NCI-H1048 (cell line): ENCODE results near the gene HDAC7.

Source experiments
- DNase-seq: peaks from one replicate; lab custom pipeline; 2025; lab: John Stamatoyannopoulos, UW

Gene HDAC7

DNA sequence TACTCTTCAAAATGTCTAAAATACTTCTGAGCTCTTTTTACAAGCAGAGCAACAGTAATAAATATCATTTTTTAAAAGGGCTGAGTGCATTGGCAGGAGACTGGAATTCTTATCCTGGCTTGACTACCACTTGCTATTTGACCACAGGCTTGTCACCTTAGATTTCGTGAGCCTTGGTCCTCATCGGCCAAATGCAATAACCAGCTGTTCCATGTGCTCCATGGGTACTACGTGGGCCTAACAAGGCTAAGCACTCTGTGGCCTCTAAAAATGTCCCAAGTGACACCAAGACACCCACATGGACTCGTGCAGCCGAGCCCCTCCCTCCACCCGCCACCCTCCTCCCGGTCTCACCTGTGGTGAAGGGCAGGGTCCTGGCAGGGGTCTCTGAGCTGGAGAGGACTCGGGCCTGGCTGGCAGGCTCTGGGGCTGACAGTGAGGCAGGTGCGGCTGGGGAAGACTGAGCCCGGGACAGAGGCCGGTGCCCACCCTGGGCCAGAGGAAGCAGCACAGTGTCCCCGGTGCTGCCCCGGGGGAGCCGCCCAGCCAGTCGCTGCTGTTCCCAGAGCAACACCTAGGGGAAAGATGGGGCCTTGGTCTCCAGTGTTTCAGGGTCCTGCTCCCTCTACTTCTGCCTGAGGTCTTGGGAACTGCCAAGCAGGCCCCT lies 26.6 kb downstream of the HDAC7 start:
- no peak for DNase-seq

GRCh38 chr12:47791874-47792273 lies 27.8 kb downstream of the HDAC7 start:
- DNase-seq, result no peak

DNA sequence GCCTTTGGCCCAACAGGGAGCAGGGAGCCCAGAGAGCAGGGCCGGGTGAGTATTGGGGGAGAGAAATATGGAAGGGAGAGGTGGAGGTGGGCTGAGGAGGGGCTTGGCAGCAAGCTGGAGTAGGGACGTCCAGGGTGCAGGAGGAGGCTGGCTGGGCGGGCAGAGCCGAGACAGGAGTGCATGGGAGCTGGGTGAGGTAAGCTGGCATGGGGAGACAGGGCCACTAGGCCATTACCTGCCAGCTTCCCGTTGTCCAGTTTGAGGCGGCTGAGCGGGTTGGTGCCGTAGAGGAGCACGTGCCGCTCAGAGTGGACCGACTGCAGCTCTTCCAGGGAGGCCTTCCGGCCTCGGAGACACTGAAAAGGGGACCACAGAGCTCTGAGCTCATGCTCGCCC lies 28.4 kb downstream of the HDAC7 start:
- DNase-seq, result no peak

- no peak for DNase-seq
Measured at GRCh38 chr12:47790676-47791350, 28.9 kb downstream of the HDAC7 start.

GRCh38 chr12:47789712-47790489 lies 29.8 kb downstream of the HDAC7 start:
- no peak for DNase-seq

DNA sequence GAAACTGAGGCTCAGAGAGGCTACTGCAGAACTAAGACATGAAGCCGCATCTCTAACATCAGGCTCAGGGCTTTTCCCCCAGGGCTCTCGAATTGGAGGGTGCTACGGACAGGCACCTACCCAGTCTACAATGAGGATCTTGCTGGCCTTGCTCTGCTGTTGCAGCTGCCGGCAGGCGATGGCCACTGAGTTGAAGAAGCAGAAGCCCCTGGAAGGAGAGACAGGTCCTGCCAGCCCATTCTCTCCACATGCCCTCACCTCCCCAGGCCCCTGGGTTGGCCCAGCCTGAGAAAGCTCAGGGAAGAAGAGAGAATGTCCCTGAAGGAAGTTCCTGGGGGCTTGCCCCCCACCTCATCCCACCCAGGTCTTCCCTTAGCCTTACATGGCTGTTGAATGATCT lies 30.6 kb downstream of the HDAC7 start:
- DNase-seq, result no peak

- no peak for DNase-seq
Measured at GRCh38 chr12:47787596-47788319, 31.9 kb downstream of the HDAC7 start.

DNA sequence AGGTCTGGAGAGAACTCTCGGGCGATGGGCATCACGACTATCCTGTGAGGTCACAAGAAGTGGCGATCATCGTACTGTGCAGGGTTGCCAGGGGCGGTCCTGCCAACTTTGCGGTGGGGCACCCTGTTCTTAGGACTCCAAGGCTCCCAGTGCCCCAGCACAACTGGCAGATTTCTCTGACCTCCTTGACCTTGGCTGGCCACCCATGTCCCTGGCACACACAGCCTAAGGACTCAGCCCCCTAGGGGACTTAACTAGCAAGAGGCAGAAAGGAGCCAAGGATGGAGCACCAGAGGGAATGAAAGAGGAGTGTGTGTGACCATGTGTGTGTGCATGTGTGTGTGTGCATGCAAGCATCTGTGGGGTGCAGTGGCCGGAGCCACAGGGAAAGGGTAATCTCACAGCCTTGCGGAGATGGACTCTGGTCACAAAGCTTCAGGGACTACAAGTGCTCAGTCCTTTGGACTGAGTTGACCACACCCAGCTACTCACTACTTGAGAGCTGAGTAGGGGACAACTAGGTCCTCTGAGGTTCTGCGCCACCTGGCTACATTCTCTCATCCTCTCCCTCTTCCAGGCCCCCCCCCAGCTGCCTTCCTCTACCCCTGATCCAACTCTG lies 32.9 kb downstream of the HDAC7 start:
- DNase-seq, result no peak

GRCh38 chr12:47785887-47786661 lies 33.6 kb downstream of the HDAC7 start:
- DNase-seq, result no peak

- no peak for DNase-seq
Measured at GRCh38 chr12:47785036-47785886, 34.4 kb downstream of the HDAC7 start.

DNA sequence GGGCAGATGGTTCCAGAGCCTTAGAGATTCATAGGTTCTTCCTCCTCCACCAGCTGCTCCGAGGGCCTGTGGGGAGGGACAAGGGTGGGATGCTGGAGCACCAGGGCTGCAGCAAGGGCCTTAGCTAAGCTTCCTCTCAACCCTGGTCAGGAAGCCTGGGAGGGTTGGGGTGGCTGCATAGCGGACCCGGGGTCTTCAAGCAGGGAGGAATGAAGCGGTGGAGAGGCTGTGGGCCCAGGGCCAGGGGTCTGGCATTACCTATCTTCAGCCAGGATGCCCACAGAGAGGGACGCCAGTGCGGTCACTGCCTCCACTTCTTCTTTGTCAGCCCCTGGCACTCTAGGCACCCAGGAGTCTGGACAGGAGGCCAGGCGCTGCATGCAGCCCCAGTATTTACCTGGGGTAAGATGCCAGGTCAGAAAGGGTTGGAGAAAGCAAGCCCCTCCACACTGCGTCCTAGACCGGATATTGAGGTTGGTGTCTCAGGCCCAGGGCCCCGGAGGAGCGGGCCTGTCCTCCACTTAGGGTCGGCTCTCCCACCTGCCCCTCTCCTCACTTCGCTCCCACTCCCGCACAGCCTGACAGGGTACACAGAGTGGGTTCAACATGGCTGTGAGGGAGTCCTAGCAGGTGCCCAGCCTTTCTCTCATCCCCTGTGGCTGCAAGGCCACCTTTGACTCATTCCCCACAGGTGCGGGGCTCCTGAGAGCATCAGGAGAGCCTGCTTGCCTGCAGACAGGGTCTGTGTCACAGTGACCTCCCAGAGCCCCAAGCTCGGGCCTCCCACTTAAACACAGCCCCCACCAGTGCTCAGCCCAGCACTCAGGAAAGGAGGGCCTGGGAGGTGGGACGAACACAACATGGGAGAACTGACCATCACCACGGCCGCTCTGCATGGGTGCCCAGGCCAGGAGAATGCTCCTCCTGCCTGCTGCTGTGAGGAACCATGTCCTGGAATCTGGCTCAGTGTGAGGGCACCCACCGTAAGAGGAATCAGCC lies 35.6 kb downstream of the HDAC7 start:
- DNase-seq, result no peak

DNA sequence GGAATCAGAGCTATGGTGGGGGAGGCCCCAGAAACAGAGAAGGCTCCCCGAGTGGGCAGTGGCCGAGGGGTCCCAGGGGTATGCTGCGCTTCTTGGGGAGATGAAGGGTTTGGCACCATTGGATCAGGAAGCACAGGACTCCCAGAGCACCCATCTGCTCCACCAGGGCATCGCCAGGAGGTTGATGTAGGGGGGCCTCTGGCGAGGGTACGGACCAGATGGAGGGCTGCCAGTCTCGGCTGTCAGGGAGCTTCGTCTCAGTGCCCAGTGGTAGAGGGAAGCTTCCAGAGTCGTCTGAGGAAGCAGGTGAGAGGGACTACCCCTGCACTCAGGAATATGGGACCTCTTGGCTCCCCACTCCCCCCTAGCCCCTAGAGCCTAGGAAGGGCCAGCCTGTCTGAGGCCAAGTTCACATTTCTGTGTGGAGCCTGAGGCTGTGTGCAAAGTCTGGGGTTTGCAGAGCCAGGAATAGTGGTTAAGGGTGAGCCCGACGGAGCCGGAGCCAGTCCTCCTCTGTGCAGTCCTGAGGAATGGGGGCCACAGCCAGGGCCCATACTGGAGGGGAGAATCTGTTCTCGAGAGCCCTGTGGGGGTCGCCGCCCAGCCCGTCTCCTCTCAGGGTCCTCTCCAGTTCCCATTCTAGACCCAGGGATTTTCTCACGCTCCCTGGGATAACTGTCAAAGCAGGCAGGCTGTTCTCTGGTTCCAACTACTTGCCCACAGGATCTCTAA lies 36.5 kb downstream of the HDAC7 start:
- DNase-seq, result no peak

- no peak for DNase-seq
Measured at GRCh38 chr12:47782372-47782770, 37.3 kb downstream of the HDAC7 start.

DNA sequence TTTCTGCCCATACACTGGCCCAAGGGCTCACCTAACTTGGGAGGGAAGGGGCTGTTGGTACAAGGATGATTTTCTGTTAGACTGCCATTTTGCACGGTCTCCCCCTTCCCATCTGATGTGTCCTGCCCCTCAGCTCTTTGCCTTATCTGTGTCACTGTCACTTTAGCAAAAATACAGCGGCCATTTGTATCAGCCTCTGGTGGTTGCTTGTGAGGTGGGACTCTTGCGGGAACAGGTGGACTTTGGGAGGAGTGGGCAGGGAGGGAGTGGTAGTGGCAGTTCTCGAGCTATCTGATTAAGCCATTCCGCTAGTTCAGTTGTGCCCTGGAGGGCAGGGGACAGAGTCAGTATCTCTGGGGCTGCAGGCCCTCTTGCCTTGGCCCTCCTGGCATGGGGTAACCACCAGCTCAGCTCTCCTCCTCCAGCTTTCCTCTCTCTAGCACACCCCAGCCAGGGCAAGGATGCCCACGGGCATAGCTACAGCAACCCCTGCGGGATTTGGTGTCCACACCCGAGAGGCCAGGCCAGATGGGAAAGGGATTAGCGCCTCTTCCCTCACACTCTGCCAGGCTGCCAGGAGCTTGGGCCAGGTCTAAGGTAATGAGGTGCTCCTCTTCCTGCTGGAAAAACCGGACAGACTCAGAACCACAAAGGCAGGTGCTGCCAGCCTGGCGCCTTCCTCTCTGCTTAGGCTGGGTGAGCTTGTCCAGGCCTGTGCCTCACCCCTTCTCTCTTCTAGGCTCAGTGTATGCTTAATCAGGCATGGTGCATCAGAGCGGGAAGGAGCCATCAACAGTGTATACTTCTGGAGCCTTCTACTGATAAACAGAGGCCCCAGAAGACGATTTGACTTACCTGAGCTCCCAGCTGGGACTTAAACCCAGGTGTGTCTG lies 38.0 kb downstream of the HDAC7 start:
- DNase-seq, result no peak

- DNase-seq, result no peak
Measured at GRCh38 chr12:47779943-47780504, 39.7 kb downstream of the HDAC7 start.

DNA sequence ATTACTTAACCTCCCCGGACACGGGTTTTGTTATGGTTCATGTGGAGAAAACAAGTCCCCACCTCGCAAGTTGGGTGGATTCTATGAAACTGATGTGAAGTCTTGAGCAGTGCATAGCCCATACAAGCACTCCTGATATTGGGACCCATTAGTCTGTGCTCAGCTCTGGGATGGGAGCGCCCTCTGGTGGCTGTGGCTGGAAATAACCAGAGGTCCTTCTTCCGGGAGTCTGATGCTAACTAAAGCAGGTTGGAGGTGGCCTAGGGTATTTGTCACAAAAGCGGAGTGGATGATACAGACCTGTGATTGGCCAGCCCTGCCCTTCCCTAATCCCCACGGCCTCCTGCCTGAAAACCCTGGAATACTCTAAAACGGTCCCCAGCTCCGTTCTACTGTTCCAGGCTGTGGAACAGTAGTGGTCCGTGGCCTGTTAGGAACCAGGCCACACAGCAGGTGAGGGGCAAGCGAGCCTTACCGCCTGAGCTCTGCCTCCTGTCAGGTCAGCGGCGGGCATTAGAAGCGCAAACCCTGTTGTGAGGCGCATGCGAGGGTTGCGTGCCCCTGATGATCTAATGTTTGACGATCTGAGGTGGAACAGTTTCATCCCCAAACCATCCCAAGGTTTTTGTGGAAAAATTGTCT lies 40.3 kb downstream of the HDAC7 start:
- peak; percentile 9 for DNase-seq
